Loucy (cell line): ENCODE measurements around the gene TRIM49D1.
"Not testable (repeated sequence)": the region's sequence is repeated elsewhere in the genome, so short reads cannot be mapped to it uniquely, and the experiment has no call there.

Source experiments
- EZH2phosphoT487 ChIP-seq: fragments of 200-600 bp; IDR thresholded peaks from 2 replicates; pipeline ENCODE4 v1.6.1; 2018; ENCODE audit warnings: antibody characterized with exemption, mild to moderate bottlenecking, moderate library complexity, borderline replicate concordance
- TF ChIP-seq, protein P1 (sequence below): fragments of 200-600 bp; sonication (generic); conservative IDR thresholded peaks from 2 replicates; pipeline ENCODE4 v1.5.1; 2014; ENCODE audit warnings: mild to moderate bottlenecking, antibody characterized with exemption, low read length

GRCh38 chr11:89900809-89901208 lies 21.2 kb downstream of the TRIM49D1 start:
- TF ChIP-seq, protein P1, sequence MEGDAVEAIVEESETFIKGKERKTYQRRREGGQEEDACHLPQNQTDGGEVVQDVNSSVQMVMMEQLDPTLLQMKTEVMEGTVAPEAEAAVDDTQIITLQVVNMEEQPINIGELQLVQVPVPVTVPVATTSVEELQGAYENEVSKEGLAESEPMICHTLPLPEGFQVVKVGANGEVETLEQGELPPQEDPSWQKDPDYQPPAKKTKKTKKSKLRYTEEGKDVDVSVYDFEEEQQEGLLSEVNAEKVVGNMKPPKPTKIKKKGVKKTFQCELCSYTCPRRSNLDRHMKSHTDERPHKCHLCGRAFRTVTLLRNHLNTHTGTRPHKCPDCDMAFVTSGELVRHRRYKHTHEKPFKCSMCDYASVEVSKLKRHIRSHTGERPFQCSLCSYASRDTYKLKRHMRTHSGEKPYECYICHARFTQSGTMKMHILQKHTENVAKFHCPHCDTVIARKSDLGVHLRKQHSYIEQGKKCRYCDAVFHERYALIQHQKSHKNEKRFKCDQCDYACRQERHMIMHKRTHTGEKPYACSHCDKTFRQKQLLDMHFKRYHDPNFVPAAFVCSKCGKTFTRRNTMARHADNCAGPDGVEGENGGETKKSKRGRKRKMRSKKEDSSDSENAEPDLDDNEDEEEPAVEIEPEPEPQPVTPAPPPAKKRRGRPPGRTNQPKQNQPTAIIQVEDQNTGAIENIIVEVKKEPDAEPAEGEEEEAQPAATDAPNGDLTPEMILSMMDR: not testable (repeated sequence)
- TF ChIP-seq EZH2phosphoT487: not testable (repeated sequence)
